Ishikawa (cell line): ENCODE results near the gene ZFAND5.

Experiments used
- CEBPB ChIP-seq: IDR thresholded peaks from 2 replicates; pipeline ENCODE4 v1.6.1; 2012
- CREB1 ChIP-seq: IDR thresholded peaks from 2 replicates; pipeline ENCODE4 v1.6.1; 2012; ENCODE audit warnings: low read depth
- TAF1 ChIP-seq: IDR thresholded peaks from 2 replicates; pipeline ENCODE4 v1.6.1; 2012; ENCODE audit warnings: low read depth, mild to moderate bottlenecking
- TEAD4 ChIP-seq: IDR thresholded peaks from 2 replicates; pipeline ENCODE4 v1.6.1; 2012
- TF ChIP-seq, protein P1 (sequence below): IDR thresholded peaks from 2 replicates; pipeline ENCODE4 v1.6.1; 2012

DNA sequence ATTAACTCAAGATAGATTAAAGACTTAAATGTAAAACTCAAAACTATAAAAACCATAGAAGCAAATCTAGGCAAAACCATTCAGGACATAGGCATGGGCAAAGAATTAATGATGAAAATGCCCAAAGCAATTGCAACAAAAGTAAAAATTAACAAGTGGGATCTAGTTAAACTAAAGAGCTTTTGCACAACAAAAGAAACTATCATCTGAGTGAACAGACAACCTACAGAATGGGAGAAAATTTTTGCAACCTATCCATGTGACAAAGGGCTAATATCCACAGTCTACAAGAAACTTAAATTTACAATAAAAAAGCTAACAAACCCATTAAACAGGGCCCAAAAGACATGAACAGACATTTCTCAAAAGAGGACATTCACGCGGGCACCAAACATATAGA lies 34.4 kb upstream of the ZFAND5 start:
- TF ChIP-seq TAF1: no peak
- no peak for TF ChIP-seq TEAD4
- TF ChIP-seq, protein P1, sequence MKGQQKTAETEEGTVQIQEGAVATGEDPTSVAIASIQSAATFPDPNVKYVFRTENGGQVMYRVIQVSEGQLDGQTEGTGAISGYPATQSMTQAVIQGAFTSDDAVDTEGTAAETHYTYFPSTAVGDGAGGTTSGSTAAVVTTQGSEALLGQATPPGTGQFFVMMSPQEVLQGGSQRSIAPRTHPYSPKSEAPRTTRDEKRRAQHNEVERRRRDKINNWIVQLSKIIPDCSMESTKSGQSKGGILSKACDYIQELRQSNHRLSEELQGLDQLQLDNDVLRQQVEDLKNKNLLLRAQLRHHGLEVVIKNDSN: no peak
- no peak for TF ChIP-seq CEBPB
- no peak for TF ChIP-seq CREB1
